A549 (cell line): ENCODE results near the gene RHOXF1. TPM values are rescaled to one million over a fixed set of nuclear protein-coding genes. Genes with fewer than 3 reads are reported as not detected.
"Not testable (repeated sequence)": the region's sequence is repeated elsewhere in the genome, so short reads cannot be mapped to it uniquely, and the experiment has no call there.

Experiments used
- ATAC-seq, 2 experiments: fragments of 200-7000 bp in 1 of 2; fragments of >200 bp in 1 of 2; cut with Nextera tagmentation in 1 of 2; cut with Tn5 transposase in 1 of 2; 3 replicates each; pipeline versions ENCODE4 v1.8.0 to v1.9.1; 2018 to 2020; ENCODE audit warnings: mild to moderate bottlenecking in 1 of 2, moderate library complexity in 1 of 2
- CTCF ChIA-PET: fragments of 300-600 bp; sonication (Branson Sonifier 250); formaldehyde crosslinking; extraction: SDS; loops from one replicate; lab custom pipeline; 2021; ENCODE audit warnings: antibody characterized with exemption, inconsistent platforms; lab: Yijun Ruan, JAX
- POLR2A ChIA-PET: fragments of 350-600 bp; formaldehyde crosslinking; extraction: SDS; loops from one replicate; lab custom pipeline; 2021; ENCODE audit warnings: antibody characterized with exemption, inconsistent platforms; lab: Yijun Ruan, JAX
- DNase-seq, 2 experiments: peaks; one replicate each; pipeline versions ENCODE4 v3.0.0 to v3.0.0-alpha.2; 2011 to 2016; ENCODE audit warnings: low read depth in 1 of 2, low spot score in 1 of 2
- FAIRE-seq: peaks from 2 replicates; lab custom pipeline; 2011; peaks lifted over from hg19 to GRCh38; lab: Jason Lieb, UNC
- H3K27ac ChIP-seq, 2 experiments: fragments of >200 bp; sonication (Bioruptor Twin); formaldehyde crosslinking; 3 replicates each; pipeline ENCODE4 v1.5.1; 2016 to 2017
- H3K4me1 ChIP-seq: fragments of >200 bp; sonication (Bioruptor Twin); formaldehyde crosslinking; 3 replicates; pipeline ENCODE4 v1.6.1; 2016
- H3K4me2 ChIP-seq: fragments of >200 bp; sonication (Bioruptor Twin); formaldehyde crosslinking; 3 replicates; pipeline ENCODE4 v1.6.1; 2016
- H3K4me3 ChIP-seq: fragments of >200 bp; sonication (Bioruptor Twin); formaldehyde crosslinking; 3 replicates; pipeline ENCODE4 v1.5.1; 2016
- H3K9me3 ChIP-seq: fragments of >200 bp; sonication (Bioruptor Twin); formaldehyde crosslinking; 3 replicates; pipeline ENCODE4 v1.6.1; 2016
- BHLHE40 ChIP-seq: IDR thresholded peaks from 2 replicates; pipeline ENCODE4 v1.6.1; 2012; ENCODE audit warnings: low read depth, low read length, inconsistent platforms
- CBX2 ChIP-seq: fragments of 200-600 bp; sonication (generic); IDR thresholded peaks from 2 replicates; pipeline ENCODE4 v1.6.1; 2016; ENCODE audit warnings: low read depth, mild to moderate bottlenecking, borderline replicate concordance
- ESRRA ChIP-seq: fragments of 150-350 bp; IDR thresholded peaks from 2 replicates; pipeline ENCODE4 v1.6.1; 2014; ENCODE audit warnings: mild to moderate bottlenecking, low read length, borderline replicate concordance
- HDAC2 ChIP-seq: fragments of 200-600 bp; sonication (generic); IDR thresholded peaks from 2 replicates; pipeline ENCODE4 v1.6.1; 2016
- HOXA7 ChIP-seq: fragments of 250-450 bp; sonication (Bioruptor Pico); IDR thresholded peaks from 2 replicates; pipeline ENCODE4 v1.5.0; 2020; ENCODE audit warnings: mild to moderate bottlenecking, moderate library complexity
- MAZ ChIP-seq: fragments of 150-350 bp; IDR thresholded peaks from 2 replicates; pipeline ENCODE4 v1.6.1; 2014; ENCODE audit warnings: antibody characterized with exemption, low read depth, low read length, borderline replicate concordance
- NFE2L2 ChIP-seq: fragments of 150-350 bp; conservative IDR thresholded peaks from 2 replicates; pipeline ENCODE4 v1.6.1; 2014; ENCODE audit warnings: low read length
- RFX5 ChIP-seq: fragments of 450-650 bp; IDR thresholded peaks from 2 replicates; pipeline ENCODE4 v1.7.1; 2014; ENCODE audit warnings: antibody characterized with exemption, mild to moderate bottlenecking, moderate library complexity
- SREBF2 ChIP-seq: fragments of 450-650 bp; IDR thresholded peaks from 2 replicates; pipeline ENCODE4 v1.6.1; 2014; ENCODE audit warnings: mild to moderate bottlenecking, moderate library complexity
- TP53 ChIP-seq: fragments of 250-450 bp; sonication (Bioruptor Pico); IDR thresholded peaks from 2 replicates; pipeline ENCODE4 v1.5.0; 2021; ENCODE audit warnings: mild to moderate bottlenecking, moderate library complexity
- WGBS: methylation state at CpG from one replicate; pipeline ENCODE4 v1.1.6; 2017; ENCODE audit errors: missing lambda C conversion rate; 5-methylcytosine and 5-hydroxymethylcytosine counted together
- polyA minus RNA-seq: library from RNA; depleted of rRNA, polyadenylated mRNA; stranded (reverse); fragments of >200 nt; gene quantifications from 2 replicates; pipeline ENCODE4 v1.2.3, GENCODE V29; 2011; rRNA and poly(A)+ RNA removed
- polyA plus RNA-seq, 4 experiments: library from polyadenylated mRNA; depleted of rRNA in 3 of 4; stranded (reverse); fragments of >200 nt; fragmentation: RNase III in 1 of 4; extraction: RNeasy Plus Mini Kit Qiagen cat#74134 plus additional on column Dnase treatment in 1 of 4; gene quantifications; 2 replicates in 3 of 4; 3 replicates in 1 of 4; pipeline ENCODE4 v1.2.3, GENCODE V29; 2011 to 2017
- TF ChIP-seq, protein P1 (sequence below): IDR thresholded peaks from 2 replicates; pipeline ENCODE4 v1.6.1; 2012
- TF ChIP-seq, protein P2 (sequence below): fragments of >200 bp; sonication (Bioruptor Twin); formaldehyde crosslinking; IDR thresholded peaks from 2 replicates; pipeline ENCODE4 v1.6.1; 2016
- TF ChIP-seq, protein P3 (sequence below): fragments of 250-450 bp; sonication (Bioruptor Pico); IDR thresholded peaks from 2 replicates; pipeline ENCODE4 v1.5.0; 2021; ENCODE audit warnings: mild to moderate bottlenecking, moderate library complexity, borderline replicate concordance

Gene RHOXF1, protein sequence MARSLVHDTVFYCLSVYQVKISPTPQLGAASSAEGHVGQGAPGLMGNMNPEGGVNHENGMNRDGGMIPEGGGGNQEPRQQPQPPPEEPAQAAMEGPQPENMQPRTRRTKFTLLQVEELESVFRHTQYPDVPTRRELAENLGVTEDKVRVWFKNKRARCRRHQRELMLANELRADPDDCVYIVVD
- polyA plus RNA-seq (2011; rRNA removed) (0.10 and 0.30 TPM in 2 replicates), polyA plus RNA-seq (2017; fragmentation: RNase III; extraction: RNeasy Plus Mini Kit Qiagen cat#74134 plus additional on column Dnase treatment) (not detected in 3 replicates), polyA minus RNA-seq (not detected in 2 replicates)
- polyA plus RNA-seq (2012; cell fraction: cytosol; rRNA removed): not detected in 2 replicates
- polyA plus RNA-seq (2012; cell fraction: nucleus; rRNA removed): 0.39 and 0.44 TPM in 2 replicates

DNA sequence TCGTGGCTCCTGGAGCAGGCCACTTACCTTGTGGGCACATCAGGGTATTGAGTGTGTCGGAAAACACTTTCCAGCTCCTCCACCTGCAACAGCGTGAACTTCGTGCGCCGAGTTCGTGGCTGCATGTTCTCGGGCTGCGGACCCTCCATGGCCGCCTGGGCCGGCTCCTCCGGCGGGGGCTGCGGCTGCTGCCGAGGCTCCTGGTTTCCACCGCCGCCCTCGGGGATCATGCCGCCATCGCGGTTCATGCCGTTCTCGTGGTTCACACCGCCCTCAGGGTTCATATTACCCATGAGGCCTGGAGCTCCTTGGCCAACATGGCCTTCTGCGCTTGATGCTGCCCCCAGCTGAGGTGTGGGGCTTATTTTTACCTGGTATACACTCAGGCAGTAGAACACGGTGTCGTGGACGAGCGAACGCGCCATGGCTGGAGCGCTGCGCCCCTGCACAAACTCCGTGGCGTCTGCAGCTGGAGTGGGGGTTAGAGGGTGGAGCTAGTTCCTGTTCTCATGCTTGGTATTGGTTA is at the start of gene RHOXF1:
TSS of gene RHOXF1 (minus strand) at position 476 of the 526 bp plus-strand sequence. CDS start at position 425, 51 bp downstream.
- ChIA-PET CTCF (no interaction called here), POLR2A (no interaction called here)
- Histone ChIP-seq H3K4me3 (no peak within 1 kb of the TSS), H3K4me1 (no peaks in the 10 kb centered on the region), H3K9me3 (no peaks in the 10 kb centered on the region), H3K4me2 (no peak within 1 kb of the TSS), H3K27ac (no peak within 1 kb of the TSS)
- no peak for TF ChIP-seq HOXA7
- no peak for TF ChIP-seq SREBF2
- no peak for TF ChIP-seq NFE2L2
- TF ChIP-seq, protein P1, sequence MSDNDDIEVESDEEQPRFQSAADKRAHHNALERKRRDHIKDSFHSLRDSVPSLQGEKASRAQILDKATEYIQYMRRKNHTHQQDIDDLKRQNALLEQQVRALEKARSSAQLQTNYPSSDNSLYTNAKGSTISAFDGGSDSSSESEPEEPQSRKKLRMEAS: no peak
- TF ChIP-seq, protein P2, sequence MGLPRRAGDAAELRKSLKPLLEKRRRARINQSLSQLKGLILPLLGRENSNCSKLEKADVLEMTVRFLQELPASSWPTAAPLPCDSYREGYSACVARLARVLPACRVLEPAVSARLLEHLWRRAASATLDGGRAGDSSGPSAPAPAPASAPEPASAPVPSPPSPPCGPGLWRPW: no peak
- TF ChIP-seq TP53 (CRISPR knock-in tag): no peak
- ATAC-seq (no peak), DNase-seq (no peak), FAIRE-seq (no peak)
- WGBS: 86% methylated on average over 27 of the region's 35 CpGs

DNA sequence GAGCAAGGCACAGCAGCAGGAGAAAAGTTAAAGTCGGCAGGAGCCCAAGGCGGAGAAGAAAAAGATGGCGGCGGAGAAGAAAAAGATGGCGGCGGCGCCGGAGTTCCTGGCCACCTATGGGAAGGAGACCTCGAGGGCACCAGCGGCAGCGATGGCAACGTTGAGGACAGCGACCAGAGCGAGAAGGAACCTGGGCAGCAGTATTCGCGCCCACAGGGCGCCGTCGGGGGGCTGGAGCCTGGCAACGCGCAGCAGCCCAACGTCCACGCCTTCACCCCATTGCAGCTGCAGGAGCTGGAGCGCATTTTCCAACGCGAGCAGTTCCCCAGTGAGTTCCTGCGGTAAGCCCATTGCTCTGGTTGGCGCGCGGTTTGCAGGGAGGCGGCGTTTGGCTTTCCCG is 43.4 kb upstream of the RHOXF1 start:
- ATAC-seq: not testable (repeated sequence)

DNA sequence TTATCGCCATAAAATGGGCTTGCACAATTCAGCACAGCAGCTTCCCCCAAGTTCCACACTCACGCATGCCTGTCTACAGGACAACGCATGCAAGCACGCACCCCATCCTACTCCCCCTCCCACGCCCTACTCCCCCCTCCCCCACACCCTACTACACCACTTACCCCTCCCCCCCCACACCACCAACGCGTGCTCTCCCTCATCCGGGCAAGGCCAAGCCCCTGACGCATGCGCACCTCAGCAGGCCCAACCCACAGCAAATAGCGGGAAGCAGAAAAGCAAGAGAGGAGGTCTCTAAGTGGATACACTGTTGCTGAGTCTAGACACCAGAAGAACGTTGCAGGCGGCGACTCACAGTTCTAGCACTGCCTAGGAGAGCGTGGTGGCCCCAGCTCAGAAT is 42.6 kb upstream of the RHOXF1 start, which contains the start of gene RHOXF2:
TSS of gene RHOXF2 (plus strand) at position 301 of the 400 bp plus-strand sequence. CDS start 138 bp downstream, outside the sequence.
- WGBS: no CpG with 5 or more reads among the region's 15 CpGs
- H3K9me3 ChIP-seq, H3K27ac ChIP-seq, DNase-seq, H3K4me1 ChIP-seq, FAIRE-seq, H3K4me2 ChIP-seq, ATAC-seq, CTCF ChIA-PET, POLR2A ChIA-PET, H3K4me3 ChIP-seq: not testable (repeated sequence)

More for the DNA sequence above, 43.4 kb upstream of the RHOXF1 start:
- H3K4me2 ChIP-seq, FAIRE-seq, H3K4me3 ChIP-seq, CTCF ChIA-PET, H3K27ac ChIP-seq, DNase-seq, H3K4me1 ChIP-seq, POLR2A ChIA-PET, H3K9me3 ChIP-seq: not testable (repeated sequence)
- 88% methylated on average over 26 of the region's 33 CpGs for WGBS

DNA sequence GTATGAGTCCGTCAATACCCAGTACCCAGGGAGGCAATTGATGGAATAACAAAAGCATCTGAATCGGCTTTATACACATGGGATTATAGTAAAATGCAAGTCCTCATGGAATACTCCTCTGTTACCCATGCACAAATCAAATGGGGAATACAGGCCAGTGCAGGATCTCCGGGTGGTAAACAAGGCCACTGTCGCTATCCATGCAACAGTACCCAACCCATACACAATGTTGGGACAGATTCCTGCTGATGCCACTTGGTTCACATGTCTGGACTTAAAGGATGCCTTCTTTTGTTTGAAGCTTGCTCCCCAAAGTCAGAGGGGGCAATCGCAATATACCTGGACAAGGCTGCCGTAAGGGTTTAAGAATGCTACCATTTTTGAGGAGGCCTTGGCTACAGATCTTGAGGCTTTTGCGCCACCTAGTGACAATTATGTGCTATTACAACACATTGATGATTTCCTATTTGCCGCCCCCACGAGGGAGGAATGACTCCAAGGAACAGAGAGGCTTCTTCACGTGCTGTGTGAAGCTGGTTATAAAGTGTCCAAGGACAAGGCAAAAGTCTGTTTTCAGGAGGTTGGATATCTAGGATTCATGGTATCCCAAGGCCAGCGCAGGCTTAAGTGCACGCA is 34.5 kb upstream of the RHOXF1 start:
- WGBS: no CpG with 5 or more reads among the region's 12 CpGs
- CTCF ChIA-PET: not testable (repeated sequence)

DNA sequence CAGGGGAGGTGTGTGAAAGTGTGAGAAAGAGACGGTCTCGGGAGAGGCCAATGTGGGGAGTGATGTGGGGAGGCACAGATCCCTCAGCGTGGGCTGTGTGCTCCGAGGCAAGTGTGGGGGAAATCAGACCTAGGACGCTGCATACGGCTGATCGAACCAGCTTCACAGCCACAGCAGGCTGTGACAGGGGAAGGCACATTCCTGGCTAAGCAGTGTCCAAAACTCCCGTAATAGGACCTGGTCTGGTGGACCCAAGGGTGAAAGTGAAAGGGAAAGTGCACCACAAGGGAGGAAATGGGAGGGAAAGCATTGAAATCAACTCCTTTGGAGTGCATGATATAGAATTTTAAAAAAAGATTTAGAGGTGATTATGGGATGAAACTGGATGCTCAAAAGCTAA is 31.8 kb upstream of the RHOXF1 start:
- 0 out of 3 replicates have a peak, but pooled peaks cover 3% of the 10 kb centered on the region for H3K4me1 ChIP-seq
- FAIRE-seq (no peak), ATAC-seq (no peak), DNase-seq (no peak)
- no peaks in the 10 kb centered on the region for H3K9me3 ChIP-seq
- no peak overlapping the region for H3K27ac ChIP-seq
- POLR2A ChIA-PET: no interaction called here
- CTCF ChIA-PET: interaction anchor here (0.5 kb wide), 1 partner anchor 633 kb away, joined by 3 read pairs; no protein-coding TSS in a partner anchor
- TF ChIP-seq RFX5 (no peak), MAZ (no peak), HDAC2 (no peak), BHLHE40 (no peak), ESRRA (no peak), CBX2 (no peak)
- TF ChIP-seq, protein P3, sequence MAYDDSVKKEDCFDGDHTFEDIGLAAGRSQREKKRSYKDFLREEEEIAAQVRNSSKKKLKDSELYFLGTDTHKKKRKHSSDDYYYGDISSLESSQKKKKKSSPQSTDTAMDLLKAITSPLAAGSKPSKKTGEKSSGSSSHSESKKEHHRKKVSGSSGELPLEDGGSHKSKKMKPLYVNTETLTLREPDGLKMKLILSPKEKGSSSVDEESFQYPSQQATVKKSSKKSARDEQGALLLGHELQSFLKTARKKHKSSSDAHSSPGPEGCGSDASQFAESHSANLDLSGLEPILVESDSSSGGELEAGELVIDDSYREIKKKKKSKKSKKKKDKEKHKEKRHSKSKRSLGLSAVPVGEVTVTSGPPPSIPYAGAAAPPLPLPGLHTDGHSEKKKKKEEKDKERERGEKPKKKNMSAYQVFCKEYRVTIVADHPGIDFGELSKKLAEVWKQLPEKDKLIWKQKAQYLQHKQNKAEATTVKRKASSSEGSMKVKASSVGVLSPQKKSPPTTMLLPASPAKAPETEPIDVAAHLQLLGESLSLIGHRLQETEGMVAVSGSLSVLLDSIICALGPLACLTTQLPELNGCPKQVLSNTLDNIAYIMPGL: no peak
- no peak overlapping the region for H3K4me2 ChIP-seq
- H3K4me3 ChIP-seq: no peak overlapping the region
- WGBS: 77% methylated on average over 8 of the region's 8 CpGs

More for the DNA sequence above, 34.5 kb upstream of the RHOXF1 start:
- FAIRE-seq: peak; percentile 91
- ATAC-seq: peak; percentile 77; a peak in 5 of 6 replicates
- H3K4me3 ChIP-seq, H3K27ac ChIP-seq, H3K9me3 ChIP-seq, H3K4me2 ChIP-seq, POLR2A ChIA-PET, DNase-seq, H3K4me1 ChIP-seq: not testable (repeated sequence)

DNA sequence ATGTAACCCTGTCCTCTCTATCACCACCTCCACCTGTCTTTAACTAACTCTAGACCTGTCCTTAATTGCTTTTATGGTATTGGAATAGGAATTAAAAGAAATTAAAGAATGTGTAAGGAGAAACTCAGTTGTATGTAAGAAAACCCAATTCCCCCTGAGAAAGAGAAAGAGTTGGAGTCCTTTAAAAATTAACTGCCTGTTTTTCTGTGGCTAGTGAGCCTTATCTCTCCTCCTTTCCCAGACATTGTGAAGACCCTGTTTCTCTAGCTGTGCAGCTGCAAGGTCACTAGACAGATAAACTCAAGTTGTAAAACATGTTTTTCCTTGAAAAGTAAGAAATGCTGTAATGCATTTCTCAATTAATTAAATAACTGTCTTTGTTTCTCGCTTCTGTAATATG is 30.6 kb upstream of the RHOXF1 start:
- FAIRE-seq, H3K9me3 ChIP-seq, CTCF ChIA-PET, H3K4me1 ChIP-seq, H3K4me3 ChIP-seq, DNase-seq, POLR2A ChIA-PET, H3K27ac ChIP-seq, ATAC-seq, H3K4me2 ChIP-seq: not testable (repeated sequence)
- 82% methylated on average over 1 of the region's 1 CpG for WGBS
